ENCODE measurements around the gene OR6P1.

OR6P1 gene, protein sequence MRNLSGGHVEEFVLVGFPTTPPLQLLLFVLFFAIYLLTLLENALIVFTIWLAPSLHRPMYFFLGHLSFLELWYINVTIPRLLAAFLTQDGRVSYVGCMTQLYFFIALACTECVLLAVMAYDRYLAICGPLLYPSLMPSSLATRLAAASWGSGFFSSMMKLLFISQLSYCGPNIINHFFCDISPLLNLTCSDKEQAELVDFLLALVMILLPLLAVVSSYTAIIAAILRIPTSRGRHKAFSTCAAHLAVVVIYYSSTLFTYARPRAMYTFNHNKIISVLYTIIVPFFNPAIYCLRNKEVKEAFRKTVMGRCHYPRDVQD

DNA sequence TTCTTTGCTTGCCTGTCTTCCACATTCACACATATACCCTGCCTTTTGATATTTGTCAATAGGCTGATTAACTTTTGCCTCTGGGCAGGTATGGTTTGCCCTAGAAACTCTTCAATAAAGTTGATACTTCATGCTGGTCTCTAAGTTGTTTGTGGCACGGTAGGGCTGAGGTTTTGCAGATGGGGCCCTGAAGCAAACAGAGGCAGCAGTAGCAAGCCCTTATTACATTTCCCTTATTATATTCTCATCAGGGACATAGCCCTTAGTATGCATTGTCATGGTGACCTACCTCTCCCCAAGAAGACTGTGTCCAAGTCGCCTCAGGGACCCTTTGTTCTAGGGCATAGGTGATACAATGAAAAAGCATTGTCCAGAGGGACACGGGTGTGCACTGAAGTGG lies at the start of gene OR6P1:
Gene OR6P1, minus strand, starts transcription at position 101 of the 400 bp plus-strand sequence. CDS start 6,976 bp downstream, outside the sequence.
- H3K9me3 ChIP-seq (ENCODE audit: control insufficient read depth, insufficient read depth, low read length) = no peaks in the 10 kb centered on the region
- H3K27me3 ChIP-seq (ENCODE audit: control insufficient read depth, insufficient read depth, low read length) = no peaks in the 10 kb centered on the region
- H3K4me1 ChIP-seq (ENCODE audit: control insufficient read depth, insufficient read depth, low read length) = no peaks in the 10 kb centered on the region
- H3K36me3 ChIP-seq (ENCODE audit: control insufficient read depth, insufficient read depth, low read length) = no peaks in the 10 kb centered on the region
- H3K4me3 ChIP-seq (ENCODE audit: low read depth, low read length) = no peak within 1 kb of the TSS
- no peak within 1 kb of the TSS for H3K9ac ChIP-seq (ENCODE audit: low read depth, low read length)

DNA sequence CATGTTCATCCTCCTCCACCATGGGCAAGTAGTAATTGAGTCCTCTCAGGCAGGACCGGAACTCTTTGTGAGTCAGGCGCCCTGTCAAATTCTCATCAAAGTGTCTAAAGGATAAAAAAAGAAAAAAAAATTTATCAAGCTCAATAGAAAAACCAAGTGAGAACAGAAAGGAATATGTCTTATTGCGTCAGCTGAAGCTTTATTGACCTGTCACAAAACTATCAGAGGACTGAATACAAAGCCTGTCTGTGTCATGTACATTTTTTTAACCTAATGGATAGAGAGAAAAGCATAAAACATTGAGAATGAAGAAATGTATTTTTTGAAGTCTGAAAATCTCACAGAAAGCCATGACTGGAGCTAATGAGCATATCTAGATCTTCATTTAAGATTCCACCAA lies 43.4 kb upstream of the OR6P1 start:
- Histone ChIP-seq H3K36me3 (ENCODE audit: control insufficient read depth, insufficient read depth, low read length) (no peaks in the 10 kb centered on the region), H3K9ac (ENCODE audit: low read depth, low read length) (no peak overlapping the region), H3K27me3 (ENCODE audit: control insufficient read depth, insufficient read depth, low read length) (no peaks in the 10 kb centered on the region), H3K4me1 (ENCODE audit: control insufficient read depth, insufficient read depth, low read length) (no peaks in the 10 kb centered on the region), H3K9me3 (ENCODE audit: control insufficient read depth, insufficient read depth, low read length) (no peaks in the 10 kb centered on the region), H3K4me3 (ENCODE audit: low read depth, low read length) (no peak overlapping the region)

DNA sequence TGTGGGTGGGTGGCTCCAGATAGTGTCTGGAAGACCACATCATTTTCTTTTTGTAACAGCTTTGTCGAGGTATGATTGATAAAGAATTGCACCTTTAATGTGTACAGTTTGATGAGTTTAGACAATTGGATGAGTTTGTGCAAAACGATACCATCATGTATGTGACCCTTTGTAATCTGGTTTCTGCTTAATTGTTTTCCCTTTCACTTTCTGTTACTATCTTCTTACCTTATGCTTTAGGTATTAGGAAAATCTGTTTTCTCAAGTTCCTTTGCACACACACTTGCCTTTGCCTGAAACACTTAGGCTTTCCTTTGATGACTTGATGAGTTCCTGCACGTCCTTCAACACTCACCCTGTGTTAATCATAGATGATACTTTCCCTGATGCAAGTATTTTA lies 41.5 kb upstream of the OR6P1 start:
- Histone ChIP-seq H3K4me3 (ENCODE audit: low read depth, low read length) (no peak overlapping the region), H3K9ac (ENCODE audit: low read depth, low read length) (no peak overlapping the region), H3K27me3 (ENCODE audit: control insufficient read depth, insufficient read depth, low read length) (no peaks in the 10 kb centered on the region), H3K36me3 (ENCODE audit: control insufficient read depth, insufficient read depth, low read length) (no peaks in the 10 kb centered on the region), H3K9me3 (ENCODE audit: control insufficient read depth, insufficient read depth, low read length) (no peaks in the 10 kb centered on the region), H3K4me1 (ENCODE audit: control insufficient read depth, insufficient read depth, low read length) (peaks cover 2% of the 10 kb centered on the region)

DNA sequence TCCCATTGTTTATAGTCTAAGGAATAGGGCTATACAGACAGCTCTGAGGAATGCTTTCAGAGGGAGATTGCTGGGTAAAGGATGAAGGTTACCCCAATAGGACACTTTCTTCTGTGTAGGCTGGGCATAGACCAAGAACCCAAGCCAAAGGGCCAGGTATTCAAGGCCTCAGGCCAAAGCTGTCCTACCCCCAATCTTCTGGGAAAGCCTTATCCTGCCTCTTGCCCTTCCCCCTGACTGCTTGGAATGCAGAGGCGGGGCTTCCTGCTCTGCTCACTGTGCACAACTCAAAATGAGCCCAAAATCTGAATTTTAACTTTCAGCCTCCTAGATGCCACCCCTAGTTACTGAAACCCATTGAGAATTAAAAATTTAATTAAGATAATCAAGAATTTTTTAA lies 36.9 kb upstream of the OR6P1 start:
- no peaks in the 10 kb centered on the region for H3K36me3 ChIP-seq (ENCODE audit: control insufficient read depth, insufficient read depth, low read length)
- peaks cover 2% of the 10 kb centered on the region for H3K4me1 ChIP-seq (ENCODE audit: control insufficient read depth, insufficient read depth, low read length)
- H3K9me3 ChIP-seq (ENCODE audit: control insufficient read depth, insufficient read depth, low read length) = no peaks in the 10 kb centered on the region
- H3K4me3 ChIP-seq (ENCODE audit: low read depth, low read length) = no peak overlapping the region
- H3K27me3 ChIP-seq (ENCODE audit: control insufficient read depth, insufficient read depth, low read length) = no peaks in the 10 kb centered on the region
- no peak overlapping the region for H3K9ac ChIP-seq (ENCODE audit: low read depth, low read length)

DNA sequence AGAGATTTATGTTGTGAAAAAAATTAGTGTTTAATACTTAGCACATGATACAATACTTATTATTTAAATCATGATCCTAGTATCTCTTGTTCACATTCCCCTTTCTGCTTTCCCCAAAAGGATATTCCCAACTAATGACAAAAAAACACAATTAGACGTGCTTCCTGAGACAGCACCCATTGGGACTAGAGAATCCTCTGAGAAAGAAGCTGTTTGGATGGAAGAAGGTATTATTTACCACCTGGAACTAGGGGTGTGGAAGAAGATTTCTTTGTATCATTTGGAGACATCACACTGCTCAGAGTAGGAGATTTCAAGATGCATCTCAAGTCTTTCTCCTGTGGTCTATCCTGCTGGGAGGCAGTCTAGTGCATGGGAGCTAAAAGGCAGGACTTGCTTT lies 34.6 kb upstream of the OR6P1 start, which contains the start of gene OR10Z1:
Gene OR10Z1, plus strand, starts transcription at position 301 of the 400 bp plus-strand sequence. CDS start 1,171 bp downstream, outside the sequence.
- no peaks in the 10 kb centered on the region for H3K27me3 ChIP-seq (ENCODE audit: control insufficient read depth, insufficient read depth, low read length)
- no peak within 1 kb of the TSS for H3K9ac ChIP-seq (ENCODE audit: low read depth, low read length)
- no peaks in the 10 kb centered on the region for H3K36me3 ChIP-seq (ENCODE audit: control insufficient read depth, insufficient read depth, low read length)
- no peaks in the 10 kb centered on the region for H3K9me3 ChIP-seq (ENCODE audit: control insufficient read depth, insufficient read depth, low read length)
- no peak within 1 kb of the TSS for H3K4me3 ChIP-seq (ENCODE audit: low read depth, low read length)
- peaks cover 2% of the 10 kb centered on the region for H3K4me1 ChIP-seq (ENCODE audit: control insufficient read depth, insufficient read depth, low read length)

DNA sequence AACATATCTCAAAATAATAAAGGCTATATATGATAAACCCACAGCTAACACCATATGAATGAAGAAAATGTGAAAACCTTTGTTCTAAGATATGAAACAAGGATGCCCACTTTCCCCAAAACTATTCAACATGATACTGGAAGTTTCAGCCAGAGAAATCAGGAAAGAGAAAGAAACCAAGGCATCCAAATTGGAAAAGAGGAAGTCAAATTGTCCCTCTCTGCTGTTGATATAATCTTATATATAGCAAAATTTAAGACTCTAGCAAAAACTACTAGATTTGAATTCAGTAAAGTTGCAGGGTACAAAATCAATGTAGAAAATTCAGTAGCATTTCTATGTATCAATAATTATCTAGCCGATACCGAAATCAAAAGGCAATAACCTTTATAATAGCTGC lies 30.4 kb upstream of the OR6P1 start:
- Histone ChIP-seq H3K27me3 (ENCODE audit: control insufficient read depth, insufficient read depth, low read length) (no peaks in the 10 kb centered on the region), H3K9ac (ENCODE audit: low read depth, low read length) (no peak overlapping the region), H3K36me3 (ENCODE audit: control insufficient read depth, insufficient read depth, low read length) (no peaks in the 10 kb centered on the region), H3K9me3 (ENCODE audit: control insufficient read depth, insufficient read depth, low read length) (peaks cover 3% of the 10 kb centered on the region), H3K4me3 (ENCODE audit: low read depth, low read length) (no peak overlapping the region), H3K4me1 (ENCODE audit: control insufficient read depth, insufficient read depth, low read length) (no peaks in the 10 kb centered on the region)

DNA sequence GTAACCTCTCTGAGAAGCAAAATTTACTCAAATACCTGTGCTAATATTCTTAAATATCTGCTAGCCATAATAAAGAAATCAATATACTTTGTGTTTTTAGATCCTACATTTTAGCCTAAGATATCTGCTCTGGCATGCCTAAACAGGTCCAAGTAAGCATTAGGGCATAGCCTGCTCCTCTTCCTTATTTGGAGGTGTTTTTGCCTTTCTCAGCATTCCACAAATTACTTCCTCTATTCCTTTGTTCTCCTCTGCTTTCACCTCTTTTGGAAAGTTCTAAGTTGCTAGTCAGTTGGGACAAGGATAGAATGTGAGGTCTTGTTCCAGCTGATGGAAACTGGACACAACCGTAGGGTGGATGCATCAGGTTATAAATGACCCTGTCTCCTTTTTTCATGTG lies 16.6 kb upstream of the OR6P1 start:
- Histone ChIP-seq H3K27me3 (ENCODE audit: control insufficient read depth, insufficient read depth, low read length) (no peaks in the 10 kb centered on the region), H3K9ac (ENCODE audit: low read depth, low read length) (no peak overlapping the region), H3K9me3 (ENCODE audit: control insufficient read depth, insufficient read depth, low read length) (peaks cover 7% of the 10 kb centered on the region), H3K4me3 (ENCODE audit: low read depth, low read length) (no peak overlapping the region), H3K4me1 (ENCODE audit: control insufficient read depth, insufficient read depth, low read length) (no peaks in the 10 kb centered on the region), H3K36me3 (ENCODE audit: control insufficient read depth, insufficient read depth, low read length) (no peaks in the 10 kb centered on the region)

DNA sequence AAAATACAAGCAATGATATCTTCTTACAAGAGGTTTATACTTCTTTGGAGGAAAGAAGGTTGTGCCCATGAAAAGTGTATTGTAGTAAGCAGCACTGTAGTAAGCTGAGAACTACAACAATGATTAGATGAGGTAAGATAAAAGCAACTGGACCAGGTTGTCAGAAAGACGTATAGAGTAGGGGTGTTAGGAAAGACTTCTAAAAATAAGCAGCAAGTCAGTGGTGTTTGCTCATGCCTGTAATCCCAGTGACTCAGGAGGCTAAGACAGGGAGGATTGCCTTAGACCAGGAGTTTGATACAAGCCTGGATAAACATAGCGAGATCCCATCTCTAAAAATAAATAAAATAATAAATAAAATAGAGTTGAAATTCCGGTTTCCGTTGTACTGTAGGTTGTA lies 13.6 kb upstream of the OR6P1 start:
- no peaks in the 10 kb centered on the region for H3K4me1 ChIP-seq (ENCODE audit: control insufficient read depth, insufficient read depth, low read length)
- no peaks in the 10 kb centered on the region for H3K36me3 ChIP-seq (ENCODE audit: control insufficient read depth, insufficient read depth, low read length)
- H3K9me3 ChIP-seq (ENCODE audit: control insufficient read depth, insufficient read depth, low read length) = peaks cover 7% of the 10 kb centered on the region
- no peak overlapping the region for H3K4me3 ChIP-seq (ENCODE audit: low read depth, low read length)
- H3K9ac ChIP-seq (ENCODE audit: low read depth, low read length) = no peak overlapping the region
- H3K27me3 ChIP-seq (ENCODE audit: control insufficient read depth, insufficient read depth, low read length) = no peaks in the 10 kb centered on the region

DNA sequence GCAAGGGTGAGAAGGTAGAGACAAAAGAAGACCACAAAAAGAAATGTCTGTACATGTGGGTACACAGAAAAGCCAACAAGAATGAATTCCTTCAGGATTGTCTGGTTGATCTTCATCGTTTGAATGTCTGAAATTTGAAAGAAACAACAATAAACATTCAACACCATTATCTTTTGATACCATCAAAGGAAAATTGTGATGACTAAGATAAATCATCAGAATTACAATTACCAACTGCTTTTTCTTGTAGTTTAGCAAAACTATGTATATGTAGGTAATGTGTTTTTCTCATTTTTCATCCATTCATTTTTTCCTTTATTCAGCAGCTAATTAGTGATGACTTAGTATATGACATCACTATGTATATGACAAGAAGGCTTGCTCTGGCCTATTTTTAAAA lies 9.4 kb upstream of the OR6P1 start, which contains the start of gene OR10X1:
Gene OR10X1, minus strand, starts transcription at position 167 of the 400 bp plus-strand sequence. Its CDS starts 0 bp downstream, at position 167.
- Histone ChIP-seq H3K27me3 (ENCODE audit: control insufficient read depth, insufficient read depth, low read length) (no peaks in the 10 kb centered on the region), H3K4me1 (ENCODE audit: control insufficient read depth, insufficient read depth, low read length) (no peaks in the 10 kb centered on the region), H3K9me3 (ENCODE audit: control insufficient read depth, insufficient read depth, low read length) (no peaks in the 10 kb centered on the region), H3K36me3 (ENCODE audit: control insufficient read depth, insufficient read depth, low read length) (no peaks in the 10 kb centered on the region), H3K4me3 (ENCODE audit: low read depth, low read length) (no peak within 1 kb of the TSS), H3K9ac (ENCODE audit: low read depth, low read length) (no peak within 1 kb of the TSS)

DNA sequence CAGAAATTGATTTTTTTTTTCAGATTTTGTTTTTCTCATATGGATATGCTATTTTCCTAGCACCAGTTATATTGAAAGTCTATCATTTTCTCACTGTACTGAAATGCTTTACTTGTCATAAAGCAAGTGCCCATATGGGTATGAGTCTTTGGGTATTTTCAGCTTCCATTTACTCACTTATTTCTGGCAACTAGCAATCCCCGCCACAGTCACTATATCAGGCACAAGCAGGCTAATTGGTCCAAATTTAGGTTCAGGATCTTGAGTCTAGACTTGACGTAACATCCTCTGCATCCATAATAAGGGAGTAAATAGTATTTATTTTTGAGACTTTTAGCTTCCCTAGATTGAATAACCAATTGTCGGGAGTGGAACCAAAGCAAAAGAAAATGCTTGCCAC lies 7.2 kb upstream of the OR6P1 start:
- H3K36me3 ChIP-seq (ENCODE audit: control insufficient read depth, insufficient read depth, low read length) = no peaks in the 10 kb centered on the region
- H3K27me3 ChIP-seq (ENCODE audit: control insufficient read depth, insufficient read depth, low read length) = no peaks in the 10 kb centered on the region
- H3K4me3 ChIP-seq (ENCODE audit: low read depth, low read length) = no peak overlapping the region
- H3K9ac ChIP-seq (ENCODE audit: low read depth, low read length) = no peak overlapping the region
- no peaks in the 10 kb centered on the region for H3K9me3 ChIP-seq (ENCODE audit: control insufficient read depth, insufficient read depth, low read length)
- H3K4me1 ChIP-seq (ENCODE audit: control insufficient read depth, insufficient read depth, low read length) = no peaks in the 10 kb centered on the region

DNA sequence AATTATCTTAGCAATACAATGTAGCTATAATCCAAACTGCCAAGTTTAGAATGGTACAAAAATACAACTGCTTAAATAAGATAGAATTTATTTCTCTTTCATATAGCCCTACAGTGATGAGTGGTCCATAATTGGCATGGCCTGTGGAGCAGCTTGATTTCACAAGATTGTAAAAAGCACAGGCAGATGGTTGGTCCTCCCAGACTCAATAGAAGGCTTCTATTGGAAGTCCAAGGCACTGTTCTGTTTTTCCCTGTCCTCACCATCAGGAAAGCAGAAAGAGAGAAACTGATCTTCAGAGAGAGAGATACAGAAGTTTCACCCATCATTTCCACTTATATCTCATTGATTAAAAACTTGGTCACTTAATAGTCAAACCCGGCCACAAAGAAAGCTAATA lies 1.8 kb upstream of the OR6P1 start:
- no peaks in the 10 kb centered on the region for H3K4me1 ChIP-seq (ENCODE audit: control insufficient read depth, insufficient read depth, low read length)
- H3K9ac ChIP-seq (ENCODE audit: low read depth, low read length) = no peak overlapping the region
- H3K4me3 ChIP-seq (ENCODE audit: low read depth, low read length) = no peak overlapping the region
- H3K27me3 ChIP-seq (ENCODE audit: control insufficient read depth, insufficient read depth, low read length) = no peaks in the 10 kb centered on the region
- H3K9me3 ChIP-seq (ENCODE audit: control insufficient read depth, insufficient read depth, low read length) = no peaks in the 10 kb centered on the region
- H3K36me3 ChIP-seq (ENCODE audit: control insufficient read depth, insufficient read depth, low read length) = no peaks in the 10 kb centered on the region

DNA sequence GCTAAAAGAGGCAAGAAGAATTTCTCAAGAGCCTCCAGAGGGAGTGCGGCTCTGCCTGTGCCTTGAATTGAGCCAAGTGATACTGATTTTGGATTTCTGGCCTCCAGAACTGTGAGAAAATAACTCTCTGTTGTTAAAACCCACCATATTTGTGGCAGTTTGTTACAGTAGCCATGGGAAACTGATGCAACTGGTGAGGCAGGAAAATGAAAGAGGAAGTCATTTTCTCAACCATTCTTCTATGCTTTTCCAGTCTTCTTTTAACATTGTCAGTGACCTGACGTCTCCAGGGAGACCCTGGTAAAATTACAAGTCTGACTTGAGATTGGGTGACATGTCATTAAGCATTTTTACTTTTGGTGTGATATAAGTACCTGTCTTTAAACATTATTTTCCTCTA lies 5.8 kb downstream of the OR6P1 start:
- H3K4me1 ChIP-seq (ENCODE audit: control insufficient read depth, insufficient read depth, low read length) = no peaks in the 10 kb centered on the region
- H3K9ac ChIP-seq (ENCODE audit: low read depth, low read length) = no peak overlapping the region
- no peaks in the 10 kb centered on the region for H3K9me3 ChIP-seq (ENCODE audit: control insufficient read depth, insufficient read depth, low read length)
- H3K27me3 ChIP-seq (ENCODE audit: control insufficient read depth, insufficient read depth, low read length) = no peaks in the 10 kb centered on the region
- H3K4me3 ChIP-seq (ENCODE audit: low read depth, low read length) = no peak overlapping the region
- no peaks in the 10 kb centered on the region for H3K36me3 ChIP-seq (ENCODE audit: control insufficient read depth, insufficient read depth, low read length)
